HG03342 (cell line): Measurements from ENCODE around the gene DLGAP1.

Experiments used
- ATAC-seq: cut with Tn5 transposase; IDR thresholded peaks from one replicate; pipeline ENCODE4 v1.9.1; 2021; ENCODE audit warnings: mild to moderate bottlenecking, moderate library complexity; ENCODE audit not compliant: unreplicated experiment

Gene DLGAP1

DNA sequence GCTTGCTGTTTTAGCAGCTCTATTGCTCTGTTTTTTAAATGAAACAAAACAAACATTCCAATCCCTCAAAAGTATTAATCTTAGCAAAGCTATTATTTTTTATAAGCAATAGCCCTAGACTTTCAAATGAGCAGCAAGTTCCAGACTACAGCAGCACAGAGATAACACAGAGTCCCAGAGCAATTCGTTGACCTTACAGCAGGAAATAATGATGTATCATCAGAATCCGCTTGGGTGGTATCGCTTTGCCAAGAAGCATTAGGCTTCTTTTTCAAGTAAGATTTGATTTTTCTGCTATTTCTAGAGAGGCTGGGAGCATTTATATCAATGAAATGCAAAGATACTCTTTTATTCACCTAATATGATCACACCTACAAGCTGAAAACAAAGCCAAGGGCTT lies 209.7 kb downstream of the DLGAP1 start:
- ATAC-seq, result no peak

DNA sequence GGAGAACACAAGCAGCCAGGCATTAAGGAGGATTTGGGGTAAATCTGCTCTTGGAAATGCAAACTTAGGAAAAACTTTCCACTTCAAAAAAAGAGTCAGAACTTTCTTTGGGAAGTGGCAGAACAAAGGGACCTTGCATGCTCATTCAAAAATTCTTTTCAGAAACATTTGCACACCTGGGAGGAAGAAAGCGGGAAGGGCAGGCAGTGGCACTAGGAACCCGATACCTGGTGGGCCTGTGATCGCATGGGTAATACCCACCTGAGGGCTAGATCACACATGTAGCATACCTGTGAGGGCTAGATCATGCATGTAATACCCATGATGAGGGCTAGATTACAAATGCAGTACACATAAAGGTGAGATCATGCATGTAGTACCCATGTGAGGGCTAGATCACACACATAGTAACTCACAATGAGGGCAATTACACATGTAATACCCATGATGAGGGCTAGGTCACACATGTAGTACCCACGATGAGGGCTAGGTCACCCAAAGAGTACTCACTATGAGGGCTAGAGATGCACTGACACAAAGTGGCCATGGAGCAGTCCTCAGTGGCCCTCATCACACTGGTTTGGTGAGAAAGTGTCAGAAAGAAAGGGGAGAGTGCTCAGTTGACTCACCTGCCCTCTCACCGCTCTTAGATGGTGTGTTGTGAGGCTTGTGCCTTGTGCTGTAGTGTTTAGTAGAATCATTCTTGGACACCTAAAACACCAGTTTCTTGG lies 212.5 kb downstream of the DLGAP1 start:
- ATAC-seq, result no peak

DNA sequence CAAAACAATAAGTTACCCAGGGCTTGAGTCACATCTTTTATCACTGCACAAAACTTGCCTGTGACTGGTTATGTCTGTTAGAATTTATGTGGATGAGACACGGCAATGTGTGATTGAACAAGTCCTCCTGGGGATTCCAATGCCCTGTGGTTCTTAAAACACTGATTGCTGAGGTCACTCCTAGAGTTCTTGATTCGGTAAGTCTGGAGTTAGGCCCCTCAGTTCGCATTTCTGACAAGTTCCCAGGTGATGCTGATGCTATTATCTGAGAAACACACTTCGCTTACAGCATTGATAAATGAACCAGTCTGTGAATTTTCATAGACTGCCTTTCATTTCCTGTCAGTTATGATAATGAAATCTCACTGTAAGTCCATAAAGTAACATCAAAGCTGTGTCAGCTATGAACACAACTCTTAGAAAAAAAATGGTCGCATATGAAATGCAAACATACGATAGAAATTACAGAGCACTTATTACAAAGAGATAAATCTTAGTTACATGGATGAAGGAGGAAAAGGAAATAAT lies 214.0 kb downstream of the DLGAP1 start:
- no peak for ATAC-seq

DNA sequence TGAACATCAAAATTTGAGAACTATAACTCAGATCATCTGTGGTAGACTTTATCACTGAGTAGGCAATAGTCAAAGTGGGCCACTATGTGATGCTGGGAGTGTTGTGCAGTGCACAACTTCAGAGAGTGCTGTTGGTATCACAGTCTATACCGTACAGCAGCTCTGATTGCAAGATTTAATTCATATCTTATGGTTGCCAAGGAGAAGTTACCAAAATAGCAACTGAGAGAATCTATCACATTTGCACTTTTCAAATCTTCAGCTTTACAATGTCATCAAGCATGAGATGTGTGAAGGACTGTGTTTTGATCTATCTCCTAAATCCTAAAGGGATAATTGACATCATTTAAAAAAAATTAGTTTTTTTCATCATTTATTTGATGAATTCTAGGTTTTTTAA lies 216.1 kb downstream of the DLGAP1 start:
- ATAC-seq, result no peak

DNA sequence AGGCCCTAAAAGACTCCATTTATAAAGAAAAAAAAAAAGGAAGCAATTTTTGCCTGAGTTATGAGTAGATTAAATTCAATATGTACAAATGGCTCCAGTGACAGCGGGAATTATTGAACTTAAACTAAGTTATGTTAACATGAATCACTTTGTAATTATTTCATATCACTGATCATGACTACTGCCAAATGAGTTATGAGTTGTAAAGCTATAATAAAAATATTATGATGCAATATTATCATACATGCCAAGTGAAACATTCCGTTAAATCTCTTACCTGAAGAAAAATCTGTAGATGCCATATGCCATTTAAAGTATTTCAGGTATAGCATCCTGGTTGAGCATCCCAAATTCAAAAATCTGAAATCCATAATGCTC lies 217.5 kb downstream of the DLGAP1 start:
- no peak for ATAC-seq

DNA sequence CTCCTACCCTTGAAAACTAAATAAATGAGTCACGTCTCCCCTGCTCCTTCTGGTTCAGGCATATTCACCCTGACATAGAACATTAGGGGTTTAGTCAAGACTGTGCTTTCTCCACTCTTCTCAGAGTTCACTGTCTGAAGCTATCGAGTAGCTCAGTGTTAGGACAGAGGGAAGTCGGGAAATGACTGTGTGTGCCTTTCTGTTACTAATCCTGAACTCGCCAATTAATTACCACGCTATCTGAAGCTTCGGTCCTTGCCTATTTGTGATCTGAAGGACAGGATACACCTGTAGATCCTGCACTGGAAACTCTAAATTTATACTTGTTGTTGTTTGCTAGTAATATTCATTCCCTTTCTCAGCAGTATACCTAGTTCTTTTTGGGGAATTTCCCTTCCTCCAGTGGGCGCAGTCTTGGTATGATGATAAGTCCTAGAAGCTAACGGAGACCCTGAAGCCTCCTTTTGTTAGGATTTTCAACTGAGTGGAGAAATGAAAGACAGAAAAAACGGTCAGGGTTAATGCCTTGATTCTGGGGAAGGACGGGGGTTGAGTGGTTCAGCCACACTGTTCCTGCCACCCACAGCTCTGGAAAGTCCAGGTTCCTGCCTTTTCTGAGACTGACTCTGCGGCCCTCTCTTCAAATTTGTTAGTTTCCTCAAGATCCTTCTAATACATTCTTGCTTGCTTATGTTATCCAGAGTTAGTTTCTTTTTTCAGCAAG lies 218.0 kb downstream of the DLGAP1 start:
- no peak for ATAC-seq

DNA sequence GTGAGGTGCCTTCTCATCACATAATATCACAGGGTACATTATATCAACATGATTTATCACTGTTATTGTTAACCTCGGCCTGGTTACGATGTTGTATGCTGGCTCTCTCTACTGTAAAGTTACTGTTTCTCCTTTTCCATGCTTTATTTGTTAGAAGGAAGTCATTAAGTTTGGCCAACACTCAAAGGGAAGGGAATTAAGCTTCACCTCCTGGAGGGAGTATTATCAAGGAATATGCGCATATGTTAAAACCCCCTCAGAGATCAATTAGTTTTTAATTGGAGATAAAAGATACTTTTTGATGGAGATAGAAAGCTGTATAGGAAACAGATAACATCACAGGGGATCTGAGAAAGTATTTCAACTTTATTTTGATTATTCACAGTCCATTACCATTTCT lies 221.6 kb downstream of the DLGAP1 start:
- no peak for ATAC-seq

DNA sequence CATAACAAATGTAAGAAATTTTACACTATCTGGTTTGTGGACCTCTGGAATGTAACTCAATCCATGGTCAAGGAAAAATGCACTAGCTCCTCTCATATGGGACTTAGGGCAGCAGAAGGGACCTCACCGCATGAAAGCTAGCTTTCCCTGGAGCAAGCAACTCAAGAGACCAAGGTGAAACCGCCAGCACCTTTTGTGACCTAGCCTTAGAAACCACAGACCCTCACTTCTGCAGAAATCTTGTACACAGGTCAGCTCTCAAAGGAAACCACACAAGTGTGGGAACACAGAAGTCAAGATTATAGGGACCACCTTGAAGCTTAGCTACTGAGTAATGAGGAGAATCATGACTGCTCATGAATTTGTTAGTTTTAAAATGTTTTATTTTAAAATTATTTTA lies 222.5 kb downstream of the DLGAP1 start:
- ATAC-seq, result no peak

DNA sequence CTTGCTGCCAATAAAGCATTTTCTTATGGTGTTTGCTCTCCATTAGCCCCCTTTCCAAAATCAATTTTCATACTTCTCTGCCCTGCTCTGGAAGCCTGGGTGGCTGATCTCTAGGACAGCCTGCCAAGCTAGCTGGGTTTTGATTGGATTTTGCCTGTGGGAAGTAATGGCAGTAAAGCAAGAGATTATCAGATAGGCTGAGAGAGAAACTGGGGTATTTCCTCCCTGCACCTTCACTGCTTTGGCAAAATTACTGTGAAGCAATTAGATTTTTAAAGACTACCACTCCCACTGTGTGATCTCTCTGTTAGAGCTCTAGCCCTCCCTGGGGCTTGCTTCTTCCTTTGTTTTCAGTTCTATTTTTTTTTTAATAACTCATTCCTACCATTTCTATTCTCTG lies 223.8 kb downstream of the DLGAP1 start:
- no peak for ATAC-seq

DNA sequence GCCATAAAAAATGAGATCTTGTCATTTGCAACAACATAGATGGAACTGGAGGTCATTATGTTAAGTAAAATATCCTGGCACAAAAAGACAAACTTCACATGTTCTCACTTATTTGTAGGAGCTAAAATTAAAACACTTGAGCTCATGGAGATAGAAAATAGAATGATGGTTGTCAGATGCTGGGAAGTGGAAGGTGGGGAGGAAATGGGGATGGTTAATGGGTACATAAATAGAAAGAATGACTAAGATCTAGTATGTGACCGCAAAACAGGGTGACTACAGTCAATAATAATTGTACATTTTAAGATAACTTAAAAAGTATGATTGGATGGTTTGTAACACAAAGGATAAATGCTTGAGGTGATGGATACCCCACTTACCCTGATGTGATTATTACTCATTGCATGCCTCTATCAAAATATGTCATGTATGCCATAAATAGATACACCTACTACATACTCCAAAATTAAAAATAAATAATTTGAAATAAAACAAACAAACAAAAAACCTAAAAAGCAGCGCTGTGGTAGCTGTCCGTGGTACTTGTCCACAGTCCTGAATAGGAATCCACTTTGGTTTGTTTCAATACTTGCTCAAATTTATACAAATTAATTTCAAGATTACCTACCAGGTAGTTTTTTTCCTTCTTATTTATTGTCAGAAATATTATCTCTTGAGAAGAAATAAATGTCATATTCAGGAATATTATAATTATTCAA lies 224.5 kb downstream of the DLGAP1 start:
- no peak for ATAC-seq

DNA sequence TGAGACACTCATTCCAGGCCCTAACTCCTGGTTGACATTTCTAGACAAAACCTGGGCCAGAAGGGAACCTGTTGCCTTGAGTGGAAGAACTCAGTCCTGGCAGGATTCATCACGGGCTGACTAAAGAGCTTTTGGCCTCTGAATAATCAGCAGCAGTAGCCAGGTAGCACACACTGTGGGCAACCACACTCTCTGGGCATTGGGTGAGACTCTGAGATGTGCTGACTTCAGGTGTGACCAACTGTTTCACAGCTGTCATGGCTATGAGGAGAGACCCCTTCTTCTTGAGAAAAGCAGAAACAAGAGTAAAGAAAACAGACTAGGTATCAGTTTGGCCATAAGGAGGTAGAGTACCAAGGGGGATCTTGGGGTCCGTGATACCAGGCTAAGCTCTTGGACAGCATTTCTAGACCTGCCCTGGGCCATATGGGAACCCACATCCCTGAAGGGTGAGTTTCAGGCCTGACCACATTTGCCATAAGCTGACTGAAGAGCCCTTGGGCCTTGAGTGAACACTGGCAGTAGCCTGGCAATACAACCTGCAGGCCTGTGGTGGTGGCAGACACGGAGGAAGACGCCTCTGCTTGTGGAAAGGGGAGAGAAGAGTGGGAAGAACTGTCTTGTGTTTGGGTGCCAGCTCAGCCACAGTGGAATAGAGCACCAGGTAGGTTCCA lies 230.9 kb downstream of the DLGAP1 start:
- ATAC-seq, result no peak

DNA sequence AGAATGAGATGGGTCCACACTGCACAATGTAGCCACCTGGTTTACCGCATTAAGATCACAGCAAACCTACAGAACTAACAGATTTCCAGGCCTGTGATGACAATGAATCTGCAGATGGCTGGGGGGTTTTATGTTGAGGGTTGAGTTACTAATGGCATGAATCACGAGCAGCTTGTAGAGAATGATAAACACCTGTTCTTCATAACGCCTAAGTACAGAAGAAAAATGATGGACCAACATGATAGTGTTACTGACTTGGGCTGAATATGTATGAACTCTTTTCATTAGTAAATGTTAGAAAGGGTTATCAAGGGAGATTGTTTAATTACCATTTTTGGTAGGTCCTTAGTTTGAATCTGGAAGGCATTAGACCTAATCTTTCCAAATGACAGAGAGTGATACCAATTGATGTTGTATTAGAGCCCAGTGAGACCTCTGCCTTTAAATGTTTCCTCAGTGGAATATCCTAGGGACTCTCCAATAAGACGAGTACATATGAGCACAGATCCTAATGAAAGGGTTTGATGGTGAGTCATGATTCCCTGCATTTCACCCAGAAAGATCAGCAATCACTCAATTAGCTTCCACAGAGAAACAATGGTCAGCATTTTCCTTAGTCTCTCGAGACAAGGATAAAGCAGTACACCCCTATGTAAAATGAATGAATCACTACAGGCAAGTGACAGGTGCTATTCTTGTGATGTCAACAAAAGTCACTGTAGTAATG lies 243.8 kb downstream of the DLGAP1 start:
- no peak for ATAC-seq

DNA sequence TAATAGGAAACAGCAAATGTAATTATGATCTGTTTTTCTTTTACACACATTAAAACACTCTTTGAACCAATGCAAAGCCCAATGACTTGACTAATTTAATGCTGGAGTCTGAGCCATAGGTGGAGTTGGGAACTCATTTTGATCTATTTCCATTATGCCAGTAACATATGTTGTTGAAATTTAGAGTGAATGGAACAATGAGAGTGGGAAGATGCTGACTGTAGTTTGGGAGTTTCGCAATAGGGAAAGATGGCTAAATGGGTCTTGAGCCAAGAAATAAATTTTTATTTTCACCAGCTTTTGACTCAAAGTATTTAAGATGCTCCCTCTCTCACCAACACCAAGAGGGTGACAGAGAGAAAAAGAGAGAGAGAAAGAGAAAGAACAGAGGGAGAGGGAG lies 246.7 kb downstream of the DLGAP1 start:
- ATAC-seq, result no peak

DNA sequence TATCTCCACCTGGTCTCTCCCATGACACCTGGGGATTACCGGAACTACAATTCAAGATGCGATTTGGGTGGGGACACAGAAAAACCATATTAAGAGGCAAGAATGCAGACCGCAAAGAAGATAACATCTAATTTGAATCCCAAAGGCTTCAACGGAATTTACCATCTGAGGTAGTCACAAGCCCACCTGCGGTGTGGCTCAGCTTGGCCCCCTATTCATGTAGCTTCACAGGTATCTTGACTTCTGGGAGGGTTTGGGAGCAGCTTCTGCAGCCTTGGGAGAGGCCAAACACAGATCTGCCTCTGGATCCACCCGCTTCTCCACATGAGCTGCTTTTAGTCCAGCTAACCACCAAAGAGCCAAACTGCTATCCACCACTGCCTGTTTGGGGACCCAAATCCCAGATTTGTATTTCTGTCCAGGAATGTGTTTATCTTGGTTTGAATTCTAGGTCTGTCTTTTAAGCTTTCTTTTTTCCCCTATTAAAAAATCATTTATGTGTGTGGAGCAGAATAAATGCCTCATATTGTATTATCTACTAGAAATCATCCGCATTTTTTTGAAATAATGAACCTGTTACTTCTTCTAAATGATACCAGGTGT lies 247.6 kb downstream of the DLGAP1 start:
- no peak for ATAC-seq

DNA sequence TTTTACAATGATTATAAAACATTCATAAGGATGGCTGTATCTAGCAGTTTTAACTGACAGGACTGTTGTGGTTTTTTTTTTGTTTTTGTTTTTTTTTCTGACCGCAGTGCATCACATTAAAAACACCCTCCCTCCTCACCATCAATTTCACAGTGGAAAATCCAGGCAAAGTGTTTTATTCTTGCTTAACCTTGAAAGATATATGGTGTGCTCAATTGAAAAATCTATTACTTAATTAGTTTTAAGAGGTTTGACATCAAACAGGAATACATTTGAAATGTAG lies 250.7 kb downstream of the DLGAP1 start:
- ATAC-seq, result no peak

DNA sequence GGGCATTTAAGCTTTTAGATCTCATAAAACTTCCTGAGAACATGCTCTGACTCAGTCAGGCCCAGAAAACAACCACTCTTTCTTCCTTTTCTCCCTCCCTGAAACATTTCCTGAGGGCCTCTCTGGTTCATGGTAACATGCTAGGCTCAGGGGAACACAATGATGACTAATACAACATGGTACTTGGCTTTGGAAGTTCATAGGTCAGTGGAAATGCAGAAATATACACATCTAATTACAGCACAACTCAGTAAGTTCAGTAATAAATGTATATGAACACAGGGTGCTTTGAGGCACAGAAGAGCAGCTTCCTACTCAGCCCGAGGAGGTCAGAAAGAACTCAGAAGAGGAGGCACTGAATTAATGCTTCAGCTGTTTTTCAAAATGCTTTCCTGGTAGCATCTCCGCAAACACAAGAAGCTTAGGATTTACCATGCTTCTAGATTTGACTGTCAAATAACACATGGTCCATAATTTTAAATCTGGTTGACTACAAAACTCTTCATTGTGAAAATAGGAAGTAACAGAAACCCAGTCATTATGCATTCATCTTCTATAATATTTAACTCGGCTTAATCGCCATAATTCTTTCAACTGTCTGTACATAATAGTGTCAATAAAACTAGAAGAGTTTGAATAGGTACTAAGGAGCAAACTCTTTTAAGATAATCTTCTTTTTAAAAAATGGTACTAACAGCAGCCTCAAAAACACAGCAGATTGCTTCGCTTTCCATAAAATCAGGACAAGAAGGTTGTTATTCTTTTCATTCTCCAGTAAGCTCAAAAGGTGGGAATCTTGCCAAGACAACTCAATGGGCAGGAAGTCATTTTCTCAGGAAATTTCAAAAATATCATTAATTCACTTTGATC lies 251.3 kb downstream of the DLGAP1 start:
- no peak for ATAC-seq

DNA sequence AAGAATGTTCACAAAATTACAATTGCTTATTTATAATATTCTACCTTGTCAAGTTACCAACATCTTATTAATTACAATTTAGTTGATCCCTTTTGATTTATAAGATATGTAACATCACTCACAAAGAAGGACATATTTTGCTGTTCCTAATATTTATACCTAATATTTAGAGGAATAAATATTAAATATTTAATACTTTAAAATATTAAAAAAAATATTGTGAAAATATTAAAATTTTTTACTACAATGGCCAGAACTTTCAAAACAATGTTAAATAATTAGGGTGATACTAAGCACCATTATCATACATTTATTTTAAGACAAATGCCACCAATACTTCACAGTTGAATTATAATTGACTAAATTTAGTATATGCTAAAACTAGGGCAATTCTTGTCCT lies 254.7 kb downstream of the DLGAP1 start:
- no peak for ATAC-seq

DNA sequence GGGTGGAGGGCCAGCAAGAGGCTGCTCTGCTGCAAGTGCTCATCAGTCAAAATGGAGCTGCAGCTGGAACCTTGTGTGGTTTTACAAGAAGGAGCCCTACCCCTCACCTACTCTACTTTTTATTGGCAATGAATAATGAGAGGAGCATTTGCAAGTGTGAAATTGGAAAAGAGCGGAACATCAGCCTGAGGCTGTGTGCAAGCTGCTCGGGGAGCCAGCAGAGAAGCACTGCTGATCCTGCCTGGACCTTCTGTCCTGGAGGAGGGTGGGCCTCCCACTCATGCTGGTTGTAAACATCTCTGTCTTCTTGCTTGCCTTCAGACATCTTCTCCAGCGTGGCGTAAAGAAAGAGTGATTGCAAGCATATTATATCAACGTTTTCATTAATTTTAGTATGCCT lies 256.2 kb downstream of the DLGAP1 start:
- ATAC-seq, result no peak

DNA sequence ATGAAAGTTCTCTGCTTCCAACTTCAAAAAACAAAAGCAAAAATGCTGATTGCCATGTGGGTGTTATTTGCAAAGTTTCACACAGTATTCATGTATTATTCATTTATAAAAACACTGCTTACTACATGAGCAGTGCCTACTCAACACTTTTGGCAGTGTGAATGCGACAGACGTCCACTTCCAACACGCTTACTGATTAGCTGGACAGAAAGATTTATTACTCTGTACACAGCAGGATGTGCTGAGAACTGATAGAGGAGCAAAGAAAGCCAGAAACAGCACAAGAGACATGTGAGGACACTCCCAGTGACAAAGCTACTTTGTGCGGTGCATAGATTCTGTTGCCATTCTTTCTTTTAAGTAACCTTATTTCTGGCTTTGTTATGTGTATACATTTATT lies 258.8 kb downstream of the DLGAP1 start:
- ATAC-seq, result no peak

DNA sequence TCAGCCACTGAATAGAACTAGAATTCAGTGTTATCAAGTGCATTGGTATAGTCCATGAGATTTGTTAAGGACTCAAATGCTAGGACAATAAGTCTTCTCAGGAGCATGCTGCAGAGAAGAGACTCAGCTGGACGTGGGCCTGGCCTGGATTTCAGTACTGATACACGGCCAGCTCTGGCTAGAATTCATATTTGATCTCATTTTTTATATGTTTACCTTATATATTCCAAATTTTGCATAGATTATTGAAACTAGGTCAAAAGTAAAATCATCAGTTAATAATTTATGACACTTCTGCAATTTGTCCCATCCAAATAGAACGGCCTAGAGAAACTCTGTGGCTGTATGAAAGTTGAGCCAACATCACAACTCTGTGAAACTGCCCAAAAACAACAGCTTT lies 262.0 kb downstream of the DLGAP1 start:
- no peak for ATAC-seq
